ENCODE data around the gene PDE9A.

The PDE9A gene

GRCh38 chr21:42753804-42754203, 100.4 kb downstream of the PDE9A start:
- in situ Hi-C loops (cut with HindIII; ENCODE audit: low sequenced_read_pairs): no loop called here

GRCh38 chr21:42754270-42754933, 101.0 kb downstream of the PDE9A start:
- in situ Hi-C loops (cut with HindIII; ENCODE audit: low sequenced_read_pairs): no loop called here

GRCh38 chr21:42755031-42755665, 101.7 kb downstream of the PDE9A start:
- in situ Hi-C loops (cut with HindIII; ENCODE audit: low sequenced_read_pairs): no loop called here

- in situ Hi-C loops (cut with HindIII; ENCODE audit: low sequenced_read_pairs): no loop called here
These were observed 102.6 kb downstream of the PDE9A start for GRCh38 chr21:42755766-42756579.

GRCh38 chr21:42756580-42757250, 103.3 kb downstream of the PDE9A start:
- in situ Hi-C loops (cut with HindIII; ENCODE audit: low sequenced_read_pairs): no loop called here

- in situ Hi-C loops (cut with HindIII; ENCODE audit: low sequenced_read_pairs): no loop called here
These were observed 104.0 kb downstream of the PDE9A start for GRCh38 chr21:42757422-42757821.

- in situ Hi-C loops (cut with HindIII; ENCODE audit: low sequenced_read_pairs): no loop called here
These were observed 104.6 kb downstream of the PDE9A start for GRCh38 chr21:42757826-42758655.

- in situ Hi-C loops (cut with HindIII; ENCODE audit: low sequenced_read_pairs): no loop called here
These were observed 105.5 kb downstream of the PDE9A start for GRCh38 chr21:42758721-42759593.

GRCh38 chr21:42759594-42759927, 106.1 kb downstream of the PDE9A start:
- in situ Hi-C loops (cut with HindIII; ENCODE audit: low sequenced_read_pairs): no loop called here

GRCh38 chr21:42760361-42760950, 107.0 kb downstream of the PDE9A start:
- in situ Hi-C loops (cut with HindIII; ENCODE audit: low sequenced_read_pairs): no loop called here

GRCh38 chr21:42760951-42761751, 107.7 kb downstream of the PDE9A start:
- in situ Hi-C loops (cut with HindIII; ENCODE audit: low sequenced_read_pairs): no loop called here

GRCh38 chr21:42761776-42762335, 108.4 kb downstream of the PDE9A start:
- in situ Hi-C loops (cut with HindIII; ENCODE audit: low sequenced_read_pairs): no loop called here

GRCh38 chr21:42763581-42764442, 110.4 kb downstream of the PDE9A start:
- in situ Hi-C loops (cut with HindIII; ENCODE audit: low sequenced_read_pairs): no loop called here

GRCh38 chr21:42764443-42764760, 111.0 kb downstream of the PDE9A start:
- in situ Hi-C loops (cut with HindIII; ENCODE audit: low sequenced_read_pairs): no loop called here

- in situ Hi-C loops (cut with HindIII; ENCODE audit: low sequenced_read_pairs): no loop called here
These were observed 111.5 kb downstream of the PDE9A start for GRCh38 chr21:42764883-42765282.

GRCh38 chr21:42765656-42766055, 112.2 kb downstream of the PDE9A start:
- in situ Hi-C loops (cut with HindIII; ENCODE audit: low sequenced_read_pairs): no loop called here
